HEK293 (cell line): ENCODE results near the gene MGAT4B.

Source experiments
- YY1 ChIP-seq: fragments of 450-650 bp; formaldehyde crosslinking; IDR thresholded peaks from 2 replicates; pipeline ENCODE4 v1.5.1; 2018; ENCODE audit warnings: missing biosample characterization, missing genetic modification characterization
- ZNF10 ChIP-seq: fragments of 450-650 bp; formaldehyde crosslinking; IDR thresholded peaks from 2 replicates; pipeline ENCODE4 v1.5.1; 2017; ENCODE audit warnings: missing biosample characterization, missing genetic modification characterization
- ZNF214 ChIP-seq: fragments of 450-650 bp; formaldehyde crosslinking; IDR thresholded peaks from 2 replicates; pipeline ENCODE4 v1.5.1; 2017; ENCODE audit warnings: missing biosample characterization, mild to moderate bottlenecking, missing genetic modification characterization, borderline replicate concordance
- ZNF24 ChIP-seq: fragments of 450-650 bp; formaldehyde crosslinking; IDR thresholded peaks from 2 replicates; pipeline ENCODE4 v1.5.1; 2016; ENCODE audit warnings: missing biosample characterization, missing genetic modification characterization
- ZNF544 ChIP-seq: fragments of 450-650 bp; formaldehyde crosslinking; IDR thresholded peaks from 2 replicates; pipeline ENCODE4 v1.5.0; 2017; ENCODE audit warnings: missing biosample characterization, missing genetic modification characterization
- TF ChIP-seq, protein P1 (sequence below): fragments of 450-650 bp; formaldehyde crosslinking; IDR thresholded peaks from 2 replicates; pipeline ENCODE4 v1.5.1; 2016; ENCODE audit warnings: missing biosample characterization, missing genetic modification characterization
- TF ChIP-seq, protein P2 (sequence below): sonication (generic); formaldehyde crosslinking; IDR thresholded peaks from 2 replicates; pipeline ENCODE4 v1.8.1; 2022; ENCODE audit warnings: mild to moderate bottlenecking, moderate library complexity, missing genetic modification reagents

DNA sequence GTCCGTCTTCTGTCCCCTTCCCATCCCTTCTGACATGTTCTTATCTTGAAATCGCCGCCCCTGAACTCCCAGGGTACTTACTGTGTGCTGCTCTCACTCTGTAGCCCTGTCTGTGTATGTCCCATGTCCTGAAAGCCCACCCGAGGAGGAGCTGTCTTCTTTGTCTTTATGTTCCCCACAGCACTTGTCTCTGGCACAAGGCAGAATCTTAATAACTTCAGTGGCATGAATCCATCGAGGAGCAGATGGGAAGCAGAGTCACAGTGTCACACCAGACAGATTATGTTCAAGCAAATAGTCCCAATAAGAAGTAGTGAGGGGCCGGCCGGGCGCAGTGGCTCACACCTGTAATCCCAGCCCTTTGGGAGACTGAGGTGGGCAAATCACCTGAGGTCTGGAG is 42.6 kb downstream of the MGAT4B start:
- TF ChIP-seq ZNF544 (tag by site-specific recombination) (no peak), ZNF10 (tag by site-specific recombination) (no peak), ZNF24 (no peak), ZNF214 (tag by site-specific recombination) (no peak), YY1 (tag by site-specific recombination) (no peak)
- TF ChIP-seq, protein P1, sequence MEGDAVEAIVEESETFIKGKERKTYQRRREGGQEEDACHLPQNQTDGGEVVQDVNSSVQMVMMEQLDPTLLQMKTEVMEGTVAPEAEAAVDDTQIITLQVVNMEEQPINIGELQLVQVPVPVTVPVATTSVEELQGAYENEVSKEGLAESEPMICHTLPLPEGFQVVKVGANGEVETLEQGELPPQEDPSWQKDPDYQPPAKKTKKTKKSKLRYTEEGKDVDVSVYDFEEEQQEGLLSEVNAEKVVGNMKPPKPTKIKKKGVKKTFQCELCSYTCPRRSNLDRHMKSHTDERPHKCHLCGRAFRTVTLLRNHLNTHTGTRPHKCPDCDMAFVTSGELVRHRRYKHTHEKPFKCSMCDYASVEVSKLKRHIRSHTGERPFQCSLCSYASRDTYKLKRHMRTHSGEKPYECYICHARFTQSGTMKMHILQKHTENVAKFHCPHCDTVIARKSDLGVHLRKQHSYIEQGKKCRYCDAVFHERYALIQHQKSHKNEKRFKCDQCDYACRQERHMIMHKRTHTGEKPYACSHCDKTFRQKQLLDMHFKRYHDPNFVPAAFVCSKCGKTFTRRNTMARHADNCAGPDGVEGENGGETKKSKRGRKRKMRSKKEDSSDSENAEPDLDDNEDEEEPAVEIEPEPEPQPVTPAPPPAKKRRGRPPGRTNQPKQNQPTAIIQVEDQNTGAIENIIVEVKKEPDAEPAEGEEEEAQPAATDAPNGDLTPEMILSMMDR (tag by site-specific recombination): no peak
- TF ChIP-seq, protein P2, sequence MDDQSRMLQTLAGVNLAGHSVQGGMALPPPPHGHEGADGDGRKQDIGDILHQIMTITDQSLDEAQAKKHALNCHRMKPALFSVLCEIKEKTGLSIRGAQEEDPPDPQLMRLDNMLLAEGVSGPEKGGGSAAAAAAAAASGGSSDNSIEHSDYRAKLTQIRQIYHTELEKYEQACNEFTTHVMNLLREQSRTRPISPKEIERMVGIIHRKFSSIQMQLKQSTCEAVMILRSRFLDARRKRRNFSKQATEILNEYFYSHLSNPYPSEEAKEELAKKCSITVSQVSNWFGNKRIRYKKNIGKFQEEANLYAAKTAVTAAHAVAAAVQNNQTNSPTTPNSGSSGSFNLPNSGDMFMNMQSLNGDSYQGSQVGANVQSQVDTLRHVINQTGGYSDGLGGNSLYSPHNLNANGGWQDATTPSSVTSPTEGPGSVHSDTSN (CRISPR knock-in tag): no peak
